OCI-LY7 (cell line): ENCODE results near the gene OR14A16. TPM values are rescaled to one million over a fixed set of nuclear protein-coding genes. Genes with fewer than 3 reads are reported as not detected.

Experiments
- BruUV-seq: library from RNA; stranded (reverse); fragments of 400-500 nt; replicated peaks from 2 replicates; lab custom pipeline; 2021; lab: Mats Ljungman, UMichigan
- CTCF ChIA-PET: fragments of 300-600 bp; sonication (Branson Sonifier 250); formaldehyde crosslinking; loops from one replicate; lab custom pipeline; 2022; ENCODE audit warnings: antibody characterized with exemption; ENCODE audit not compliant: unreplicated experiment; lab: Charles Lee
- POLR2A ChIA-PET: fragments of 300-600 bp; sonication (Branson Sonifier 250); formaldehyde crosslinking; loops from one replicate; lab custom pipeline; 2022; ENCODE audit warnings: antibody characterized with exemption; lab: Charles Lee
- DNase-seq: peaks from one replicate; pipeline ENCODE4 v3.0.0-alpha.2; 2015; ENCODE audit warnings: low spot score
- H2AFZ ChIP-seq: fragments of 200-600 bp; sonication (generic), shearing (Covaris generic); 2 replicates; pipeline ENCODE4 v1.6.1; 2014; ENCODE audit warnings: mild to moderate bottlenecking, antibody characterized with exemption, low read length, moderate library complexity
- H3K27ac ChIP-seq: fragments of 200-600 bp; sonication (generic); 2 replicates; pipeline ENCODE4 v1.5.1; 2014; ENCODE audit warnings: mixed run types, low read depth, mild to moderate bottlenecking, moderate library complexity, low read length, inconsistent platforms; ENCODE audit not compliant: poor library complexity, severe bottlenecking
- H3K36me3 ChIP-seq: fragments of 200-600 bp; sonication (generic); 2 replicates; pipeline ENCODE4 v1.6.1; 2014; ENCODE audit warnings: mild to moderate bottlenecking, antibody characterized with exemption, low read length, moderate library complexity, mixed read lengths; ENCODE audit not compliant: insufficient read depth
- H3K4me1 ChIP-seq: fragments of 200-600 bp; sonication (generic); 2 replicates; pipeline ENCODE4 v1.5.1; 2014; ENCODE audit warnings: mild to moderate bottlenecking, low read length; ENCODE audit not compliant: insufficient read depth, poor library complexity, severe bottlenecking
- H3K4me2 ChIP-seq: fragments of 200-600 bp; sonication (generic); 2 replicates; pipeline ENCODE4 v1.6.1; 2014; ENCODE audit warnings: mild to moderate bottlenecking, low read length
- H3K4me3 ChIP-seq: fragments of 200-600 bp; sonication (generic); 2 replicates; pipeline ENCODE4 v1.5.1; 2014; ENCODE audit warnings: mild to moderate bottlenecking, low read depth, low read length; ENCODE audit not compliant: poor library complexity, severe bottlenecking
- H3K79me2 ChIP-seq: fragments of 200-600 bp; sonication (generic); 2 replicates; pipeline ENCODE4 v1.6.1; 2016; ENCODE audit warnings: low read depth, mild to moderate bottlenecking, low read length, moderate library complexity, mixed read lengths; ENCODE audit not compliant: insufficient read depth
- H3K9me2 ChIP-seq: fragments of 200-600 bp; sonication (generic); 2 replicates; pipeline ENCODE4 v1.6.1; 2016; ENCODE audit warnings: mild to moderate bottlenecking, low read length, mixed read lengths; ENCODE audit not compliant: insufficient read depth
- H3K9me3 ChIP-seq: fragments of 200-600 bp; sonication (generic); 2 replicates; pipeline ENCODE4 v1.6.1; 2014; ENCODE audit warnings: mild to moderate bottlenecking, mixed run types, low read length, mixed read lengths
- H4K20me1 ChIP-seq: fragments of 200-600 bp; sonication (generic); 2 replicates; pipeline ENCODE4 v1.6.1; 2014; ENCODE audit warnings: mild to moderate bottlenecking, antibody characterized with exemption, low read length, moderate library complexity, mixed read lengths; ENCODE audit not compliant: insufficient read depth
- EZH2phosphoT487 ChIP-seq: fragments of 200-600 bp; sonication (generic); IDR thresholded peaks from 2 replicates; pipeline ENCODE4 v1.6.1; 2018; ENCODE audit warnings: low read depth, borderline replicate concordance, mild to moderate bottlenecking, mixed run types, antibody characterized with exemption, low read length, moderate library complexity, mixed read lengths
- intact Hi-C: fragments of 100-400 bp; cut with micrococcal nuclease; formaldehyde crosslinking; loops from one replicate; pipeline ENCODE4 v1.10.0; 2022; ENCODE audit not compliant: unreplicated experiment
- total RNA-seq, 2 experiments: library from RNA; depleted of rRNA in 1 of 2; stranded (reverse); fragments of >200 nt in 1 of 2; shearing (Covaris generic) in 1 of 2; gene quantifications; 2 replicates each; pipeline ENCODE4 v1.2.3, GENCODE V29; 2014 to 2022
- TF ChIP-seq, protein P1 (sequence below): fragments of 200-600 bp; sonication (generic); conservative IDR thresholded peaks from 2 replicates; pipeline ENCODE4 v1.5.1; 2014; ENCODE audit warnings: mild to moderate bottlenecking, antibody characterized with exemption, low read length, moderate library complexity, mixed read lengths

OR14A16 gene
- total RNA-seq, 2 experiments from 2014 or later, result not detected

DNA sequence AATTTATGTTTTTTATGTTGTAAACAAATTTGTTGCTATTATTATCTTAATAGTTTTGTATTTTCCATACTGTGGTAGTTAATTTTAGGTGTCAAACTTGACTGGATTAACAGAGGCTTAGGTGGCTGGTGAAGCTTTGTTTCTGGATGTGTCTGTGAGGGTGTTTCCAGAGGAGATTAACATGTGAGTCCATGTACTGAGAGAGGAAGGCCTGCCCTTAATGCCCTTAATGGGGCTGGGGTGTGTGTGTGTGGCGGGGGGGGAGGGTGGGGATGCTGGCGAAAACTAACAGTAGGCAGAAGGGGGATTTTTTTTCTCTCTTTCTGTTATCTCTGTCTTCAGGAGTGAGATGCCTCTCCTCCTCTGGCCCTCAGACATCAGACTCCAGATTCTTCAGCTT is 1.9 kb downstream of the OR14A16 start:
- no TSS peak for BruUV-seq
- DNase-seq, result no peak
- Histone ChIP-seq H3K9me3 (no peaks in the 10 kb centered on the region), H3K79me2 (no peaks in the 10 kb centered on the region), H3K27ac (no peak overlapping the region), H2AFZ (no peak overlapping the region), H3K4me2 (no peak overlapping the region), H3K36me3 (no peaks in the 10 kb centered on the region), H3K4me1 (no peaks in the 10 kb centered on the region), H4K20me1 (no peaks in the 10 kb centered on the region), H3K9me2 (no peaks in the 10 kb centered on the region), H3K4me3 (no peak overlapping the region)
- TF ChIP-seq, protein P1, sequence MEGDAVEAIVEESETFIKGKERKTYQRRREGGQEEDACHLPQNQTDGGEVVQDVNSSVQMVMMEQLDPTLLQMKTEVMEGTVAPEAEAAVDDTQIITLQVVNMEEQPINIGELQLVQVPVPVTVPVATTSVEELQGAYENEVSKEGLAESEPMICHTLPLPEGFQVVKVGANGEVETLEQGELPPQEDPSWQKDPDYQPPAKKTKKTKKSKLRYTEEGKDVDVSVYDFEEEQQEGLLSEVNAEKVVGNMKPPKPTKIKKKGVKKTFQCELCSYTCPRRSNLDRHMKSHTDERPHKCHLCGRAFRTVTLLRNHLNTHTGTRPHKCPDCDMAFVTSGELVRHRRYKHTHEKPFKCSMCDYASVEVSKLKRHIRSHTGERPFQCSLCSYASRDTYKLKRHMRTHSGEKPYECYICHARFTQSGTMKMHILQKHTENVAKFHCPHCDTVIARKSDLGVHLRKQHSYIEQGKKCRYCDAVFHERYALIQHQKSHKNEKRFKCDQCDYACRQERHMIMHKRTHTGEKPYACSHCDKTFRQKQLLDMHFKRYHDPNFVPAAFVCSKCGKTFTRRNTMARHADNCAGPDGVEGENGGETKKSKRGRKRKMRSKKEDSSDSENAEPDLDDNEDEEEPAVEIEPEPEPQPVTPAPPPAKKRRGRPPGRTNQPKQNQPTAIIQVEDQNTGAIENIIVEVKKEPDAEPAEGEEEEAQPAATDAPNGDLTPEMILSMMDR, result no peak
- ChIA-PET POLR2A (interaction anchor here (0.5 kb wide), 1 partner anchor 10 kb away, joined by 3 read pairs; no protein-coding TSS in a partner anchor), CTCF (no interaction called here)
- intact Hi-C loops, result no loop called here

DNA sequence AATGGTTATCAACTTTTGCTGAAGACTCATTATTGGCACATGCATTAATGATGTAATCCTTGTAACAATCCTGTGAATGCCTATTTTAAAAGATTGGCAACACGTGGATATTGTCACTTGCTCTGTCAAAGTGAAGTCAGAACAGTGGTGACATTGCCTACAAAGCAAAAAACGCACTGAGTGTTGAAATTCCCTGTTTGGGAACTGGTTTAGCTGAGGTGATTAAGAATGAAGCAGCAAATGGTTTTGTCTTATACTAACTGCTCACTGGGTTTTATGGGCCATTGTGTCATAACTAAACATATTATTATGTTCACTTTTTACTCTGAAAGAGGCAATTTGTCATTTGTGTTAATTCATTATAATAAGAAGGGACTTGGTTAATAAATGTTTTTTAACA is 11.3 kb downstream of the OR14A16 start:
- Histone ChIP-seq H3K4me3 (no peak overlapping the region), H3K79me2 (no peaks in the 10 kb centered on the region), H4K20me1 (no peaks in the 10 kb centered on the region), H3K9me3 (no peaks in the 10 kb centered on the region), H3K36me3 (no peaks in the 10 kb centered on the region), H3K27ac (no peak overlapping the region), H3K9me2 (no peaks in the 10 kb centered on the region), H3K4me1 (no peaks in the 10 kb centered on the region), H2AFZ (no peak overlapping the region), H3K4me2 (no peak overlapping the region)
- CTCF ChIA-PET, result no interaction called here
- TF ChIP-seq EZH2phosphoT487, result no peak
- TF ChIP-seq, protein P1, result no peak
- BruUV-seq, result no TSS peak
- DNase-seq, result no peak
- POLR2A ChIA-PET, result no interaction called here
- intact Hi-C loops, result no loop called here

DNA sequence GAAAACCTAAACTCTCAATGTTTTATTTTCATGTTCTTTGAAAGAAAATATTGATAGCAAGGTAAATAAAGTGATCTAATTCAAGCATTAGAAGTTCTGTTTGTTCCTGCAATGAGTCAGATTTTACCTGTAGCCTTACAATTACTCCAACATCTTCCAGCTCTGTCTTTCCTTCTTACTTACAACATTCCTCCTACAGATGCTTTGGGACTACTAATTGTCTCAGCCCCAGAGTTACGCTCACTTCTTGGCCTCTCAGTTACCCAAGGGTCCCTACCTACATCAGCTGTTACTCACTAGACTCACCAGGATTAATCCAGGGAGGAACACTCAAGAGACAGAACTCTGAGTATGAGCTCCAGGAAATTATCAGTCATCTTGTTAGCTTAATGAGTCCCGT is 26.4 kb downstream of the OR14A16 start:
- H3K4me1 ChIP-seq, result no peaks in the 10 kb centered on the region
- no peak overlapping the region for H3K27ac ChIP-seq
- H3K36me3 ChIP-seq, result no peaks in the 10 kb centered on the region
- no peak for DNase-seq
- CTCF ChIA-PET, result no interaction called here
- no peak overlapping the region for H3K4me3 ChIP-seq
- H3K9me3 ChIP-seq, result 0 out of 2 replicates have a peak, but pooled peaks cover 10% of the 10 kb centered on the region
- no TSS peak for BruUV-seq
- TF ChIP-seq EZH2phosphoT487, result no peak
- TF ChIP-seq, protein P1, result no peak
- H3K4me2 ChIP-seq, result no peak overlapping the region
- no peaks in the 10 kb centered on the region for H3K79me2 ChIP-seq
- no peaks in the 10 kb centered on the region for H3K9me2 ChIP-seq
- POLR2A ChIA-PET, result interaction anchor here (0.6 kb wide), 1 partner anchor 30 kb away, joined by 4 read pairs; no protein-coding TSS in a partner anchor
- H4K20me1 ChIP-seq, result no peaks in the 10 kb centered on the region
- no peak overlapping the region for H2AFZ ChIP-seq
- intact Hi-C loops, result no loop called here
